NOMO-1 (cell line): Measurements from ENCODE around the gene C4orf54.

Experiments used
- DNase-seq, 2 experiments: peaks; one replicate each; lab custom pipeline; 2025; ENCODE audit not compliant: unreplicated experiment in 2 of 2; lab: John Stamatoyannopoulos, UW

Gene C4orf54

GRCh38 chr4:99652596-99653436 lies 4.8 kb downstream of the C4orf54 start:
- no peak for DNase-seq

DNA sequence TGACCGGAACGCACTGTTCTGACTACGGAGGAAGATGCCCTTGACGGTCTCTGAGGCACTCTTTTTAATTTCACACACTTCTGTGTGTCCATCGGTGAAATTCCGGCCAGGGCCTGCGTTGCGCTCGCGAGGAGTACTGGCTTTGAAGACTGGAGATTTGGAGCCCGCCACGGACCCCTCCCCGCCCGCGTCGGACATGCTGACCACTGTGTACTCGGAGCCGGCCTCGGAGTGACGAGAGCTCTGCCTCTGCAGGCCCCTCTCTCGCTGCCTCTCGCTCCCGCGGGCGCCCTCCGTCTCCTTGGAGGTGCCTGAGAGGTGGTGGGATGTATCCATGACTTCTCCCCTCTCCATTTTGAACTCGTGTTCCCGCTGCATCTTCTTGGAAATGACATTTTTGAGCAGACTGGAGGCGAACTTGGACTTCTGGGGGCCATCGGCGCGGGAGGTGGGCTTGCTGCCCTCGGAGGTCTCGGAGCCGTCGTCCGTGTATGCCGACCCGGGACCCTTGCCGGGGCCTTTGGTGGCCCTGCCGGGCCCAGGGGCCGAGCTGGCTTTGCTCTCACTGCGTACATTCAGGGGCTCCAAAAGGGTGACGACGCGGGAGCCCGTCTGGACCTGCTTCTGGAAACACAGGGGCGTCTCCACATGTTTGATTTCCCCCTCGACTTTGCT lies 5.7 kb downstream of the C4orf54 start:
- no peak for DNase-seq

DNA sequence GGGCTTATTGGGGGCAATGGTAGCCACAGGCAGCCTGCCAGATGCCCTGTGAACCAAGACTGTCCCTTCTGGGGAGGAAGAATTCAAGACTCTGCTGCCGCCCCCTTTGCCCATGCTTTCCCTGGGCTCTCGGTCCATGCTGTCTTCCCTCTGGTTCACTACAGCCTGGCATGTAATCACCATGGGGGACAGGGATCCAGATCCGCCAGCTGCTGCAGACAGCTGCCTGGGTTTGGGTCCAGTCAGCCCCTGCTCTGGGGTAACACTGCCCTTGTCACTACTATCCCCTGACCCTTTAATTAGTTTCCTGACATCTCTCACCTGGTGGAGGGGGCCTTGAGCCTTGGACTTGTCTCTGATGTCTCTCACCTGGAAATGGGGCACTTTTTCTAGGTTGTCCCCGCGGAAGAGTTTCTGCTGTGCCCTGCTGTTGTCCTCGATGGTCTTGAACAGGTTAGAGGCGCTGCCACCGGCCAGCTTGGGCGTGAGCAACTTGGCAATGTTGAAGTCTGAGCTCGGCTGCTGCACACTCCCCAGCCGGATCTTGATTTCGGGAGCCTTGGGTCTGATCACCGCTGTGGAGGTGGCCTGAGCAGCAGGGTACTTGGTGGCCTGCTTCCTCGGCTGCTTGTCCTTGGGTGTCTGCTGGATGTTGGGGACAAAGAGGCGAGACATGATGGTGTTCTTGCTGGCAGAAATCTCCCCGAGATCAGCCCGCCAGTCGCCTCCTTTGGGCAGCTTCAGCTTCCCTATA lies 6.4 kb downstream of the C4orf54 start:
- no peak for DNase-seq

GRCh38 chr4:99649778-99650177 lies 7.8 kb downstream of the C4orf54 start:
- no peak for DNase-seq

DNA sequence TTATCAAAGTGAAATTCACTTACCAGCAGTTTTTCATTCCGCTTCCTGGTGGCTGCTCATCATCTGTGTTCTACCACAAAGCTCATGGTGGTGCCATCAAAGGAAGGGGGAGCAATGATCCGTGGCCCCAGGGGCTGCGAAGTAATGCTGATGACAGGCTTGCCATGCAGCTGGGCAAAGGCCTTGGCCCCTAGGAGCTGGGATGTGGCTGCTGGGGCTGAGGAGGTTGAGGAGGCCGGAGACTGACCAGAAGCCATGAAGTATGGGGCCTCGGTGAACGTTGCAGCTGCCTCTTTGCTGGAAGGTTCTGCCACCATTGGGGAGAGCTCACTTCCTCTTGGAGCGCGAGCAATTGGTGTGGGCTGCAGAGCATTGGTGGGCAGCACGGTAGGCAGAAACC lies 8.4 kb downstream of the C4orf54 start:
- no peak for DNase-seq

DNA sequence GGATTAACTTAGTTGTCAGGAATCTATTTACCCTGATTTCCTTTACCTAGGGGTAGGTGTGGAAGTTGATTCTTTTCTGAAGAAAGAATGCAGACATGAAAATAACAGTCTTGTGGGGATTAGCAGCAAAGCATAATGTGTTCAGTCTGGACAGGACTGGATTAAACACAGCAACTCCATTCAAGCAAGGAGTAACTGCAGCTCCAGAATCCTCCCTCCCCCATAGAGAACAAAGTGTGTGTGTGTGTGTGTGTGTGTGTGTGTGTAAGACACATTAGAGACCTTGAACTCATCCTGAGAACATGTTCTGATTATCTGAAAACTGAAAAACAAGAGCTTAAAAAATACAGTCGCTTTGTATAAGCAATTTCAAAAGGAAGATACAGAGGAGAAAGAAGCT lies 9.3 kb downstream of the C4orf54 start:
- no peak for DNase-seq

DNA sequence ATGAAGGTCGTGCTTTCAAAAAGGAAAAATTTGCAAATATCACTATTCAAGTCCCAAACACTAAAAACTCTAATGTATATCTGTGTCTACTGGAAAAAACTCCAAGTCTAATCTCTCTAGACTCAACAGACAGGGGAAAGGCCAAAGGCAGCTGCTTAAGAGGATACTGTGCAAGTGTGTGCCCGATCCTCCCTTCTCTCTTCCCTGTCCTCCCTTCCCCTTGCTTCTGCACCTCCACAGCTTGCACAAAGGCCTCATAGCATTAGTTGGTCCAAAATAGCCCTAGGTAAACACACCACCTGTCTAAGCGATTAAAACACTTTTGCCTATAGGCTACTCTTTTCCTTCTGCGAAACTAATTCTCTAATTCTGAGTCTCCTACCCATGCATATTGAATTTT lies 10.6 kb downstream of the C4orf54 start:
- DNase-seq, result no peak

GRCh38 chr4:99645638-99646037 lies 12.0 kb downstream of the C4orf54 start:
- DNase-seq, result no peak

DNA sequence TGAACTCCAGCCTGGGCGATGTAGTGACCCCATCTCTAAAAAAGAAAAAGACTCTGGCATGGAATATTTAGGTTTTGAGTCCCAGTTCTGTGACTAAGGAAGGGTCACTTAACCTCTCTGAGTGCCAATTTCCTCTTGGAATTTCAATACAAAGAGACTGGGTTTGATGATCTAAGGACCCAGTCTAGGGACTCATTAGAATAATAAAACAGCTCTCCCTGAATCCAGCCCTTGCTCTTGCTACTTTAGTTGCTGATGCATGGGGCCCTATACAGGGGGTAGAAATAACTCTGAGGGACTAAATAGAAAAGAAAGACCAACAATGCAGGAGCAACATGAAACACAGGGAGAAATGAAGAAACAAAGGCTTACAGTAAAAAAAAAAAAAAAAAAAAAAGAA lies 12.6 kb downstream of the C4orf54 start:
- DNase-seq, result no peak

- no peak for DNase-seq
These were observed 13.2 kb downstream of the C4orf54 start for GRCh38 chr4:99644453-99644852.

GRCh38 chr4:99642725-99643489 lies 14.7 kb downstream of the C4orf54 start:
- DNase-seq, result no peak

- no peak for DNase-seq
These were observed 17.0 kb downstream of the C4orf54 start for GRCh38 chr4:99640676-99641075.

DNA sequence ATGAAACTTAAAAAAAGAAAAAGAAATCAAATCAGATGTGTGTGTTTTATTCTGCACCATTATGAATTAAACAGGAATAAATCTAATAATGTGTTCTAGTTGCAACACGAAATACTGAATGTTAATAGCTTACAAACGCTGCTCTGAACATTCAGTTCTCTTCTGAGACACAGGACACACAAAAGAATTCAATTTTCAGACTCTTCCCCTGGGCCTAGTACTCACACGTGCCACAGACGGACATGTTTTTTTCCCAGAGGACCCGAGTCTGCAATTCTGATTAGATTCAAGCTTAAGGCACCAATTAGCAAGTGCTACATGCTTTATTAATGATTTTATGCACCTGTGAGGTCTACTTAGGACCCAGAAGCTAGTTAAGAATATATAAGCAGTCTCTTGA lies 20.5 kb downstream of the C4orf54 start:
- DNase-seq, result no peak

GRCh38 chr4:99636422-99636821 lies 21.2 kb downstream of the C4orf54 start:
- no peak for DNase-seq

DNA sequence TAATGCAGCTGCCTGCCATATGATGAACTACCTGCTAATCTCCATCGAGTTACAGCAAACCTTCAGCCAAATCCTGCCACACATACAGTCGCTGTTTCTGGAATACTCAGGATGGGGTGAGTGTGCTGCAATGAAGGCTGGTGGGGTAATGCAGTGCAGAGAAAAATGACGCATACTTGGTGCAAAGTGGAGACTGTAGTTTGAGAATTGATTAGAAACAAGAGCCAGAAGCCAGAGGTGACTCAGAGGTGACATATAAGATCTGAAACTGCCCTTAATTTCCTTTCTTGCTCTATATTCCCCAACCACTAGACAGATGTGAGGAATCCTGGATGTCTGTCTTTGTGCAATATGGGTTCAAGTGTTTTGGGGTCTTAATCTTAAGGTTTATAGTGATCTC lies 22.0 kb downstream of the C4orf54 start:
- no peak for DNase-seq

DNA sequence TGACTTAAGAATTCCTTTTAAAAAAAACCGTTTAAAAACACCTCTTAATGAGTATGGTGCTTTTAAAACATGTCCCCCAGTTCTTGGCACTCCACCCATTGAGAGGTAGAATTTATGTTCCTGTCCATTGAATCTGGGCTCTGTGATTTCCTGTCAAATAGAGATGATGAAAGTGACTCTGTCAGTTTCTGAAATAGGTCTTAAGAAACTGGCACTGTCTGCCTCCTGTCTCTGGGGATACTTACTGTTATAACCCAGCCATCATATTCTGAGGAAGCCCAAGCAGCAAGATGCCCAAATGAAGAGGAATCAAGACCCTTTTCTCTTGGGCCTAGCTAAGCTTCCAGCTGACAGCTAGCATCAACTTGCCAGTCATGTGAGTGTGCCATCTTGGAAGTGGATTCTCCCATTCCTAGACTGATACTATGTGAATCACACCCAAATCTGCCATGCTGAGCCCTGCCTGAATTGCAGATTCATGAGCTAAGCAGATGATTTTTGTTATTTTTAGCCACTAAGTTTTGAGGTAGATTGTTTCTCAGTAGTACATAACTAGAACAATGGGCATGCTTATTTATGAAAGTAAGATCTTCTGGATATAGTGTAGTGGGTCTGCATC lies 22.8 kb downstream of the C4orf54 start:
- no peak for DNase-seq

DNA sequence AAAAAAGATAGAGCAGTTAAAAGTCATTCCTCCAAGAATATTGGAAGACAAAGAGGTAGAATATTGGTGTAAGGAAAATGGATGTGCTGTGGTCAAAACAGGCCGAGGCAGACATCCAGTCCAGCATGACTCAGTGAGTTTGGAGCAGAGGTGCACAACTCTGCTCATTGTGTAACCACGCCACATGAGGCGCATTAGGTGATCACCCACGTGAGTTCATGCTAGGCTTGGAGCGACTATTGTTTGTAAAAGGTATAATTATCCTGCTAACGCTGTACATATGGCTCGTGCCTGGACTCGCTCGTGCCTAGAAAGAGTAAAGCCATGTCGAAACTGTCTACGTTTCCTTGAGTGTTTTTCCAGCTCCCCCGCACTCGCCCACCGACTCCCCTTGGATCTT lies 23.9 kb downstream of the C4orf54 start:
- no peak for DNase-seq

GRCh38 chr4:99630857-99631360 lies 26.7 kb downstream of the C4orf54 start:
- no peak for DNase-seq

- DNase-seq, result no peak
These were observed 27.6 kb downstream of the C4orf54 start for GRCh38 chr4:99629962-99630554.

DNA sequence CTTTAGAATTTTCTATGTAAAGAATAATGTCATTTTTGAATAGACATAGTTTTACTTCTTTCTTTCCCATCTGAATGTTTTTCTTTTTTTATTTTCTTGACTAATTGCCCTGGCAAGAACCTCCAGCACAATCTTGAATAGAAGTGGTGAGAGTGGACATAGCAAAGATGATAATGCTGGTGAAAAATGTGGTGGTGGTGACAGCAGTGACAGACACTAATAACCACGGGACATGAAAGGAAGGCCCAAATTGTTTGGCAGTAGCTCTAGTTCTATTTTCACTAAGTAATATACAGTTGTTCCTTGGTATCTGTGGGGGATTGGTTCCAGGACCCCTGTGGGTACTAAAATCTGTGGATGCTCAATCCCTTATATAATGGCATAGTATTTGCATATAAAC lies 29.6 kb downstream of the C4orf54 start:
- no peak for DNase-seq
